Measurements from ENCODE around the gene PAPOLG.

PAPOLG gene

DNA sequence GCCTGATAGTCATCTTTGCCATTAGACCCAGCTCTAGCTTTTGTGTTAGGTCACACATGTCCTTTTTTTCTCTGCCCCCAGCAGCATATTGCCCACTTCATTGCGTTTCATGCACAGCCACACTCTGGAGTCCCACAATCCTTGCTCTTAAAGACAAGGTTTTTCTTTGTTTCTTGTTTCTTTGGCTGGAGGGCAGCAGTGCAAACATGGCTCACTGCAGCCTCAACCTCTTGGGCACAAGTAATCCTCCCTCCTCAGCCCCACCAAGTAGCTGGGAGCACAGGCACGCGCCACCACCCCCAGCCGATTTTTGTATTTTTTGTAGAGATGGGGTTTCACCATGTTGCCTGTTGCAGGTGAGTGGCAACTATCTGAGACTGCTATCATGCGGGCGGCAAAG is 16.9 kb upstream of the PAPOLG start:
- Histone ChIP-seq H3K4me1 (ENCODE audit: insufficient read depth, low read length) (peaks cover 6% of the 10 kb centered on the region), H3K9me3 (ENCODE audit: insufficient read depth, low read depth, low read length) (no peaks in the 10 kb centered on the region), H3K9ac (ENCODE audit: low read depth, low read length) (no peak overlapping the region), H3K4me3 (ENCODE audit: low read length) (no peak overlapping the region), H3K27ac (ENCODE audit: low read length) (no peak overlapping the region), H3K27me3 (ENCODE audit: insufficient read depth, low read length) (peaks cover 76% of the 10 kb centered on the region), H3K36me3 (ENCODE audit: insufficient read depth, low read depth, low read length) (no peaks in the 10 kb centered on the region)

- Histone ChIP-seq H3K9ac (ENCODE audit: low read depth, low read length) (no peak overlapping the region), H3K27ac (ENCODE audit: low read length) (no peak overlapping the region), H3K27me3 (ENCODE audit: insufficient read depth, low read length) (peaks cover 80% of the 10 kb centered on the region), H3K36me3 (ENCODE audit: insufficient read depth, low read depth, low read length) (no peaks in the 10 kb centered on the region), H3K4me3 (ENCODE audit: low read length) (no peak overlapping the region), H3K4me1 (ENCODE audit: insufficient read depth, low read length) (peaks cover 6% of the 10 kb centered on the region), H3K9me3 (ENCODE audit: insufficient read depth, low read depth, low read length) (no peaks in the 10 kb centered on the region)
These were observed 14.5 kb upstream of the PAPOLG start for GRCh38 chr2:60741576-60741975.

- H3K36me3 ChIP-seq (ENCODE audit: insufficient read depth, low read depth, low read length): no peaks in the 10 kb centered on the region
These were observed 13.6 kb upstream of the PAPOLG start for GRCh38 chr2:60742419-60742818.

DNA sequence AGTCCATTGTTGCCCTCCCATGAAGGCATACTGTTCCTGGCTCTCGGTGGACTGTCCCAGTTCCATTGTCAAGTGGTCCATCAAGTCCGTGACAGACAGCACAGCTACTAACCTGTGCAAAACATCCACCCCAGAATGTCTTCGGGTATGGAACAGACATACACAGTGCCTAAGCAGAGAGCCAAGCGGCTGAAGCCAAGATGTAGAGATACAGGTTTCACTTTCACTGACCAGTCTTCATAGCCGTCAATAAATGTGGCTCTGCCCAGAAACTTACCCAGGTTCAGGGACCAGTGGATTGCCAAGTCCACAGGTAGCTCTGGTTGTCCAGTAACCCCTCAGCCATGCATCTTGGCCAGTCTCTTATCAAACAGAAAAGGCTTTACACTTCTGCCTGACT is 10.7 kb upstream of the PAPOLG start:
- Histone ChIP-seq H3K4me1 (ENCODE audit: insufficient read depth, low read length) (peaks cover 6% of the 10 kb centered on the region), H3K27me3 (ENCODE audit: insufficient read depth, low read length) (peaks cover 64% of the 10 kb centered on the region), H3K27ac (ENCODE audit: low read length) (no peak overlapping the region), H3K9me3 (ENCODE audit: insufficient read depth, low read depth, low read length) (no peaks in the 10 kb centered on the region), H3K9ac (ENCODE audit: low read depth, low read length) (no peak overlapping the region), H3K4me3 (ENCODE audit: low read length) (no peak overlapping the region), H3K36me3 (ENCODE audit: insufficient read depth, low read depth, low read length) (no peaks in the 10 kb centered on the region)

More at GRCh38 chr2:60742419-60742818, 13.6 kb upstream of the PAPOLG start:
- Histone ChIP-seq H3K4me1 (ENCODE audit: insufficient read depth, low read length) (peaks cover 6% of the 10 kb centered on the region), H3K4me3 (ENCODE audit: low read length) (no peak overlapping the region; the same call in 1 of the 2 replicates), H3K9me3 (ENCODE audit: insufficient read depth, low read depth, low read length) (no peaks in the 10 kb centered on the region), H3K9ac (ENCODE audit: low read depth, low read length) (no peak overlapping the region), H3K27ac (ENCODE audit: low read length) (no peak overlapping the region), H3K27me3 (ENCODE audit: insufficient read depth, low read length) (peaks cover 83% of the 10 kb centered on the region)

GRCh38 chr2:60745761-60746160 is 10.3 kb upstream of the PAPOLG start:
- Histone ChIP-seq H3K4me3 (ENCODE audit: low read length) (no peak overlapping the region), H3K27ac (ENCODE audit: low read length) (no peak overlapping the region), H3K9ac (ENCODE audit: low read depth, low read length) (no peak overlapping the region), H3K4me1 (ENCODE audit: insufficient read depth, low read length) (peaks cover 6% of the 10 kb centered on the region), H3K27me3 (ENCODE audit: insufficient read depth, low read length) (peaks cover 60% of the 10 kb centered on the region), H3K36me3 (ENCODE audit: insufficient read depth, low read depth, low read length) (no peaks in the 10 kb centered on the region), H3K9me3 (ENCODE audit: insufficient read depth, low read depth, low read length) (no peaks in the 10 kb centered on the region)

GRCh38 chr2:60746318-60746717 is 9.8 kb upstream of the PAPOLG start:
- Histone ChIP-seq H3K9ac (ENCODE audit: low read depth, low read length) (no peak overlapping the region), H3K36me3 (ENCODE audit: insufficient read depth, low read depth, low read length) (no peaks in the 10 kb centered on the region), H3K27me3 (ENCODE audit: insufficient read depth, low read length) (peaks cover 56% of the 10 kb centered on the region), H3K27ac (ENCODE audit: low read length) (no peak overlapping the region), H3K4me3 (ENCODE audit: low read length) (no peak overlapping the region), H3K9me3 (ENCODE audit: insufficient read depth, low read depth, low read length) (no peaks in the 10 kb centered on the region), H3K4me1 (ENCODE audit: insufficient read depth, low read length) (peaks cover 6% of the 10 kb centered on the region)

DNA sequence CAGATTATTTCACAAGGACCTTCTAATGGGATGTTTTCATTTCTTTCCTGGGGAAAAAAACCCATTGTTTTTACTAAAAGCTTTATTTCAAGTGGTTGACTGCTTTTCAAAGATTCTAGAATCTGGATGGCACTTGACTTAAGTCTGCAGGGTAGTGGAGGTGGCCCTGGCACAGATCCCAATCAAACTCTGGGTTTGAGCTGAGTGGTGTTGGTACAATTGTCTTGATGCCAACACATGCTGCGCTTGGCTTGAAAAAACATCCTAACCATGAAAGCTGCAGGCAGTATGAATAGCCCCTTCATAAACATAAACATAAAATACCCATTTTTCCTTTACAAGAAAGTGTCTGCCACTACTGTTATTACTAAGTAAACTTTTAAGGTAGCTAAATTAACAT is 3.6 kb downstream of the PAPOLG start:
- Histone ChIP-seq H3K4me1 (ENCODE audit: insufficient read depth, low read length) (peaks cover 6% of the 10 kb centered on the region; the same call in 1 of the 2 replicates), H3K9me3 (ENCODE audit: insufficient read depth, low read depth, low read length) (no peaks in the 10 kb centered on the region), H3K9ac (ENCODE audit: low read depth, low read length) (no peak overlapping the region), H3K36me3 (ENCODE audit: insufficient read depth, low read depth, low read length) (peaks cover 50% of the 10 kb centered on the region), H3K27ac (ENCODE audit: low read length) (no peak overlapping the region), H3K4me3 (ENCODE audit: low read length) (no peak overlapping the region), H3K27me3 (ENCODE audit: insufficient read depth, low read length) (no peaks in the 10 kb centered on the region)

- Histone ChIP-seq H3K36me3 (ENCODE audit: insufficient read depth, low read depth, low read length) (peaks cover 98% of the 10 kb centered on the region), H3K4me1 (ENCODE audit: insufficient read depth, low read length) (no peaks in the 10 kb centered on the region), H3K9ac (ENCODE audit: low read depth, low read length) (no peak overlapping the region), H3K27me3 (ENCODE audit: insufficient read depth, low read length) (no peaks in the 10 kb centered on the region), H3K4me3 (ENCODE audit: low read length) (no peak overlapping the region), H3K9me3 (ENCODE audit: insufficient read depth, low read depth, low read length) (no peaks in the 10 kb centered on the region), H3K27ac (ENCODE audit: low read length) (no peak overlapping the region)
These were observed 8.9 kb downstream of the PAPOLG start for GRCh38 chr2:60764736-60765534.

DNA sequence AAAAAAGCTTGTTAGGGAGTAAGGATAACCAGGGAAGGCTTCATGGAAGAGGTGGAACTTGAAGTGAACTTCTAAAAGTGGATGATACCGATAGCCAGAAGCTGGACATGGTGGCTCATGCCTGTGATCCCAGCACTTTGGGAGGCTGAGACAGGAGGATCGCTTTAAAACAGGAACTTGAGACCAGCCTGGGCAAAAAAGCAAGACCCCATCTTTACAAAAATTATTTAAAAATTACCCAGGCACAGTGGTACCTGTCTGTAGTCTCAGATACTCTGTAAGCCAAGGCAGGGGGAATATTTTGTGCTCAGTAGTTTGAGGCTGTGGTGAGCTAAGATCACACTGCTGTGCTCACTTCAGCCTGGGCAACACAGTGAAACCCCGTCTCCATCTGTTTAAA is 10.2 kb downstream of the PAPOLG start:
- no peaks in the 10 kb centered on the region for H3K4me1 ChIP-seq (ENCODE audit: insufficient read depth, low read length)
- no peak overlapping the region for H3K4me3 ChIP-seq (ENCODE audit: low read length)
- H3K27me3 ChIP-seq (ENCODE audit: insufficient read depth, low read length): no peaks in the 10 kb centered on the region
- peaks cover 96% of the 10 kb centered on the region for H3K36me3 ChIP-seq (ENCODE audit: insufficient read depth, low read depth, low read length)
- no peak overlapping the region for H3K9ac ChIP-seq (ENCODE audit: low read depth, low read length)
- H3K27ac ChIP-seq (ENCODE audit: low read length): no peak overlapping the region
- no peaks in the 10 kb centered on the region for H3K9me3 ChIP-seq (ENCODE audit: insufficient read depth, low read depth, low read length)

DNA sequence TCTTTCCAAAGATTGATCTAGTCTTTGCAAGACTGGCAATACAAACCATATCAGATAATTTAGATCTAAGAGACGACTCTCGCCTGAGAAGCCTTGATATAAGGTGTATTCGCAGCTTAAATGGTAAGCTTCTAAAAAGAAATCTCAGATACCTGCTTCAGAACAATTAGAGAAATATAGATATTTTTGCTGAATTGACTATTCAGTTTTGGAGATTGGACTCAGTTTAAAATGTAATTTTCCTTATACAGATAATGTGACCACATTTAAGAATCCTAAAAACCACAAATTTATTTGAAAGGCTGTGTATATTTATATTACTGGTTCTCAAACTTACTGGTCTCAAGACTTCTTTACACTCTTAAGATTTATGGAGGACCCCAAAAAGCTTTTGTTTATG is 15.4 kb downstream of the PAPOLG start:
- Histone ChIP-seq H3K27ac (ENCODE audit: low read length) (no peak overlapping the region), H3K4me1 (ENCODE audit: insufficient read depth, low read length) (no peaks in the 10 kb centered on the region), H3K27me3 (ENCODE audit: insufficient read depth, low read length) (no peaks in the 10 kb centered on the region), H3K36me3 (ENCODE audit: insufficient read depth, low read depth, low read length) (peaks cover 98% of the 10 kb centered on the region), H3K9me3 (ENCODE audit: insufficient read depth, low read depth, low read length) (no peaks in the 10 kb centered on the region), H3K9ac (ENCODE audit: low read depth, low read length) (no peak overlapping the region), H3K4me3 (ENCODE audit: low read length) (no peak overlapping the region)

- H3K36me3 ChIP-seq (ENCODE audit: insufficient read depth, low read depth, low read length): peaks cover 97% of the 10 kb centered on the region
- no peaks in the 10 kb centered on the region for H3K27me3 ChIP-seq (ENCODE audit: insufficient read depth, low read length)
- no peaks in the 10 kb centered on the region for H3K9me3 ChIP-seq (ENCODE audit: insufficient read depth, low read depth, low read length)
- no peaks in the 10 kb centered on the region for H3K4me1 ChIP-seq (ENCODE audit: insufficient read depth, low read length)
- no peak overlapping the region for H3K9ac ChIP-seq (ENCODE audit: low read depth, low read length)
- no peak overlapping the region for H3K27ac ChIP-seq (ENCODE audit: low read length)
- no peak overlapping the region for H3K4me3 ChIP-seq (ENCODE audit: low read length)
These were observed 19.1 kb downstream of the PAPOLG start for GRCh38 chr2:60775048-60775639.

GRCh38 chr2:60778352-60778751 is 22.3 kb downstream of the PAPOLG start:
- H3K27ac ChIP-seq (ENCODE audit: low read length): no peak overlapping the region
- peaks cover 97% of the 10 kb centered on the region for H3K36me3 ChIP-seq (ENCODE audit: insufficient read depth, low read depth, low read length)
- H3K4me3 ChIP-seq (ENCODE audit: low read length): no peak overlapping the region
- H3K27me3 ChIP-seq (ENCODE audit: insufficient read depth, low read length): no peaks in the 10 kb centered on the region
- no peaks in the 10 kb centered on the region for H3K4me1 ChIP-seq (ENCODE audit: insufficient read depth, low read length)
- H3K9me3 ChIP-seq (ENCODE audit: insufficient read depth, low read depth, low read length): no peaks in the 10 kb centered on the region
- no peak overlapping the region for H3K9ac ChIP-seq (ENCODE audit: low read depth, low read length)

All from iPS-20b (cell line).